H1 (cell line): Measurements from ENCODE around the gene GLDC.

Source experiments
- CTBP2 ChIP-seq: IDR thresholded peaks from 2 replicates; pipeline ENCODE4 v1.7.0; 2011; ENCODE audit warnings: borderline replicate concordance, mild to moderate bottlenecking, moderate library complexity, mixed read lengths, low read length; ENCODE audit not compliant: insufficient read depth, insufficient read length
- CTCF ChIP-seq, 3 experiments: IDR thresholded peaks; 1 replicate in 2 of 3; 2 replicates in 1 of 3; pipeline versions ENCODE4 v1.5.1 to v1.6.1; 2011; ENCODE audit warnings: low read length in 3 of 3, mild to moderate bottlenecking in 3 of 3, inconsistent platforms in 2 of 3, low read depth in 1 of 3, moderate library complexity in 1 of 3; ENCODE audit not compliant: insufficient read depth in 1 of 3; ENCODE audit errors: control extremely low read depth in 1 of 3
- GABPA ChIP-seq: IDR thresholded peaks from 2 replicates; pipeline ENCODE4 v1.6.1; 2011; ENCODE audit warnings: mild to moderate bottlenecking, low read length, moderate library complexity, borderline replicate concordance; ENCODE audit not compliant: insufficient read depth
- POU5F1 ChIP-seq: IDR thresholded peaks from 2 replicates; pipeline ENCODE4 v1.6.1; 2011; ENCODE audit warnings: low read depth, mild to moderate bottlenecking, low read length, moderate library complexity
- ZNF274 ChIP-seq: IDR thresholded peaks from 2 replicates; pipeline ENCODE4 v1.7.0; 2012; ENCODE audit warnings: low read length, borderline replicate concordance; ENCODE audit errors: extremely low read depth
- TF ChIP-seq, protein P1 (sequence below): IDR thresholded peaks from 2 replicates; pipeline ENCODE4 v1.6.1; 2012; ENCODE audit warnings: inconsistent platforms

DNA sequence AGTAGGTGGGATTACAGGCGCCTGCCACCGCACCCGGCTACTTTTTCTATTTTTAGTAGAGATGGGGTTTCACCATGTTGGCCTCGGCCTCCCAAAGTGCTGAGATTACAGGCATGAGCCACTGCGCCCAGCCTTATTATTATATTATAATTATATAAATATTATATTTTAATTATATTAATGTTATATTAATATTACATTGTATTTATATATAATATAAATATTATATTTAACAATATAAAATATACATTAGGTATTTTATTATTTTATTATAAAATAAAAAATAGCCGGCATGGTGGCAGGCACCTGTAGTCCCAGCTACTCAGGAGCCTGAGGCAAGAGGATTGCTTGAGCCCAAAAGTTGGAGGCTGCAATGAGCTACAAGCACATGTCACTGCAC lies 21.6 kb upstream of the GLDC start:
- TF ChIP-seq GABPA (no peak), CTBP2 (no peak), CTCF (IDR thresholded peaks at IDR 0.05; ENCODE audit: control extremely low read depth in 1 of 3, insufficient read depth in 1 of 3, low read depth in 1 of 3, low read length in 3 of 3) (no peak), ZNF274 (no peak), POU5F1 (no peak)
- TF ChIP-seq, protein P1, sequence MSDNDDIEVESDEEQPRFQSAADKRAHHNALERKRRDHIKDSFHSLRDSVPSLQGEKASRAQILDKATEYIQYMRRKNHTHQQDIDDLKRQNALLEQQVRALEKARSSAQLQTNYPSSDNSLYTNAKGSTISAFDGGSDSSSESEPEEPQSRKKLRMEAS, result no peak
